HG02798 (cell line): ENCODE measurements around the gene NDUFA11.

ENCODE experiments used
- ATAC-seq: cut with Tn5 transposase; IDR thresholded peaks from one replicate; pipeline ENCODE4 v1.9.1; 2021; ENCODE audit warnings: mild to moderate bottlenecking; ENCODE audit not compliant: unreplicated experiment, poor library complexity

NDUFA11 gene

DNA sequence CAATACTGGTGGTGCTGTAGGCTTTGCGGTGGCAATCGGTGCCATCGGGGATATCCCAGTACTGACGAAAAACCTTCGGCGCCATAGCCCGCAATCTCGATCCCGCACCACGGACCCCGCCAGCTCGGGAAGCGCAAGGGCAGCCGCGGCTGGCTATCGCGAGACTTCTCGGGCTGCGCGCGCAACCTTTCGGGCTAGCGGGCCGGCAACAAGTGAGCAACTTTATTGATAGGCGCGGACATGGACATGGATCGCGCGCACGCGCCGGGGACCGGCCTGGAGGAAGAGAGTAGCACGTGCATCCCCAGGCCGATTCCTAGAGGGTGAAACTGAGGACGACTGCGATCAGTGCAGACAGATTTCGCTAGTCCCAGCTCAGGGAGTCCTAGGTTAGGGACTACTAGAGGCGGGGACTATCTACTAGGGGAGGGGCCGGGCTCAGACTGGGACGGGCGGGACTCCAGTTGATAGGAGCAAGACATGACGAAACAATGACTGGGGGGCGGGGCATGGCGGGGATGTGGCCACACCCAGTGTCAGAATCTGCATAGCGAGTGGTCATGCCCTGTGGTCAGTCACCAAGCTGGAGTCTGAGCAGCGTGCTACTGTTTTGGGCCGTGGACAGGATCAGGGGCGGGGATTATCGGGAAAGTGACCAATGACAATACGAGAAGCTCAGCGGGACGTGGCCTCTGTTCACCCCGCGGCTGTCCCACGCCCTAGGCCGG is at the start of gene NDUFA11:
NDUFA11 (minus strand) TSS at position 167 of the 728 bp plus-strand sequence; CDS start at position 85, 82 bp downstream.
- peak; percentile 41 for ATAC-seq

DNA sequence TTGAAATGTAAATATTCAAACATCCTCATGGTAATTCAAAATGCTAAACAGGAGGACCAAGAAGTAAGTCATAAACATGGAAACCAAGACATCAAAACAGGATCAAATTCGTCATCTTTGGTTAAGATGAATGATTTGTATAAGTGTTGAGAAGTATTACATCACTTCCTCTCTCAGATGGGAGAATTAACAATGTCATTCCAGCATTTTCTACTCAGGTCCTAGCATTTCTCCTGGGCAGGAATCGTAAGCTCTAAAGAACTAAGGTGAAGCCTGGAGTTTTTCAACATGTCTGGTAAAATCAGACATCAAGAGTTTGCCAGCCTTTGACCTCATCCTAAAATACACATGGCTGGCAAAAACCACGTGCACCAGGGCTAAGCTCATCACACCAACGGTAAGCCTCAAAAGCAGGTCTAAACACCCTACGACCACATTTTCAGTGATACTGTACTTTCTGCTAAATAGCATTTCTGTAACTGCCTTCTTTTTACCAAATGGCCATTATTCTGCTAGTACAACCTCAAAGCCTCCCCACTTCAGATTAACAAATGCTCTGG is 49.5 kb upstream of the NDUFA11 start:
- ATAC-seq = no peak

- no peak for ATAC-seq
These were observed 48.8 kb upstream of the NDUFA11 start for GRCh38 chr19:5952193-5953029.

GRCh38 chr19:5951338-5951861 is 47.8 kb upstream of the NDUFA11 start:
- ATAC-seq = no peak

DNA sequence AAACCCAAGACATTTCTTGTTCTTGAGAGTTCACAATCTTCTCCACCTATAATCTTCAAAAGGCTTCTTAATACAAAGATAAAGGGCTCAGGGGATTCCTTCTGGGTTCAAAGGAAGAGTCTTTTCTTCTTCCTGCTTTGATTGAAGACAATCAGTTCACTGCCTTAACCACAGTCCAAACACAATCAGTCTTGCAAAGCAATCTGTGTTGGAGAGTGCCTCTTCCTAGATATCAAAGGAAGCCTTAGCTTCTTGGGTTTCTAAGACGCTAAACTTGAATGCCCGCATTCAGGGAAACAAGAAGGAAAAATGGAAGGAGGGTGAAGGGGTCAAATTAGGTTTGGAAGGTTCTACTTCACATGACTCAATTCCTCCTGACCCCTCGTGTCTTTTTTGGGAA is 47.2 kb upstream of the NDUFA11 start:
- ATAC-seq = no peak

DNA sequence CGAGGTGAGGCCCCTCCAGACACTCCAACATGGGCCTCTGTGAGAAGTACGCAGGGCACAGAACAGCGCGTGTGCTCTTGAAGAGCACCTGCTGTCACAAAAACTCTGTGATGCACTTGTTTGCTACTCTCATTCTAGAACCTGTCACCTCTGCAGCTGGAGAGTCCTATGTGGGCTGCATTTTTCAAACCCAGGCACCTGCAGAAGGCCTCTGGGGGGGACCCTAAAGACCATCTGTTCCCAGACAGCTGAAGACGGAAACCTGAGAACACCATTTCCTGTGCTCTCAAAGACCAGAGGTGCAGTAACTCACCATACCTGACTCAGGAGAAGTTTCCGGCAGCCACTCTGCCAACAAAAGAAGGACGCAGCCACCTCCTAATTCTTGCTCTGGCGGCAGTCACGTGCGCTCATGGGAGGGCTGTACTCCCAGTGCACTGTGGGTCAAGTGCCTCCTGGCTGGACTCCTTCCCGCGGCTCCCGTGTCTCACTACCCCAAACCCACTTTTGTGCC is 46.3 kb upstream of the NDUFA11 start:
- no peak for ATAC-seq

DNA sequence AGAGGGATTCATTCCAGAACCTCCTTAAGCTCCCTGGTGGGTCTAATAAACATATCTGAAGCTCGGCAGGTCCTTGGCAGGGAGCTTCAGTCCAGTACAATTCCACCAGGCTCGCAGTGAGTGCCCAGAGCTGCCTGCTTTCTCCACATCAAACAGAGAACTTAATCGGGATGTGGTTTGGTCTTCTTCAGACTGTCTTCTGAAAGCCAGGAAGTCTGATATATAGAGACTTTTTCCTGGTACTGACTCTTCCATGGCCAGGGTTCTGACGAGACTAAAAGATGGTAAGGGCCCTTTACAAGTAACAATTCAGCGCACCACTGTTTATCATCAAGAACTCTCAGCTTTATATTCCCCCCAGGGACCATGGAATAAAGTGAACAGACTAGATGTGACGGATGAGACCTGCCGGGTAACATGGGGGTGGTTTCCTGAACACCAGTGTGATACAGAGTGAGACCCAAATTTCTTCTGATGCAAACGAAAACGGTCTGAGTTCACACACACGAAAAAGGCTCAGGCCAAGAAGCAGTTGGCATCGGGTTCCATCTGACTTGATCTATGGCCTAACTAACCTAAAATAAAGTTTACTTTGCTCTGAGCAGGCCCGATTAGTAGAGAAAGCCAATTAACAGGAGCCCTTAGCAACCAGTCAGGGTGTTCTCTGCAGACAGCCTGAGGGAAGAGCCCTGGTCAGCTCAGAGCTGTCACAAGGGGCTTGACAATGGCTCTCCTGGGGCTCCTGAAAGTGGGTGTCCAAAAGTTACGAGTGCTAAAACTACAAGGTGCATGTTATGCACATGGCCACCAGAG is 45.4 kb upstream of the NDUFA11 start:
- no peak for ATAC-seq

DNA sequence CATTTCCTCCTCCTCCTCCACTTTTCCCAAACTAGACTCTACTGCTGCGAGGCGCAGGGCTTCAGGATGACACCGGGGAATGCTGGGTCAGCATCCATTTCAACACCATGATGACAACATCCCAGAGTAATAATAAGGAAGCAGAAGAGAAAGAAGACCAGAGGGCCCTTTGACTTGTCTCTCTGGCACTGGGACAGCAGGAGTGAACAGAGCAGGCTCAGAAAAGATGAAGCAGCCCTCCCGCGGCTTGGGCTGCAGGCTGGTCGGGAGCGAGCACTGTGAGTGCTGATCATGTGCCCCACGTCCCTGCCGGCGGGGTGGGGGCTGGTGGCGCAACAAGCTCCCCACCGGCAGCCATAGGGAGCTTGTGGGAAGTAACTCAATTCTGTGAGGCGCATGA is 43.8 kb upstream of the NDUFA11 start:
- ATAC-seq = no peak

DNA sequence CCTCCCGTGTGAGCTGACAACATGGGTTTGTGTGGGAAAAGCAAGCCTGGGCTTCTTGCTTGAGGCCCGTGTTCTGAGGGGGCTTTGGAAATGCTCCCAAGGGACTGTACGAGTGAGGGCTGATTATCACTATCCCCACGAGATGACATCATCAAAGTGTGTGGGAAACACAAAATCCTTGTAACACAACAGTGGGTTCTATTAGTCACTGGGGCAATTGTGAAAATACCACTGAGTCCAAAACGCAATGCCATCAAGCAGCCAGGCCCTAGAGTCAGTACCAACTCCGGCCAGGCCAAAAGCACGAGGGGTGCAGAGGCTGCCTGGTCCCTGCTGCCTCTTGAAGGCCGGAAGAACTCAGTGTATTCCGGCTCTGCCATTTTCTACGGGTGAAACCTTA is 40.0 kb upstream of the NDUFA11 start:
- ATAC-seq = no peak

GRCh38 chr19:5943045-5943444 is 39.5 kb upstream of the NDUFA11 start:
- ATAC-seq = no peak

DNA sequence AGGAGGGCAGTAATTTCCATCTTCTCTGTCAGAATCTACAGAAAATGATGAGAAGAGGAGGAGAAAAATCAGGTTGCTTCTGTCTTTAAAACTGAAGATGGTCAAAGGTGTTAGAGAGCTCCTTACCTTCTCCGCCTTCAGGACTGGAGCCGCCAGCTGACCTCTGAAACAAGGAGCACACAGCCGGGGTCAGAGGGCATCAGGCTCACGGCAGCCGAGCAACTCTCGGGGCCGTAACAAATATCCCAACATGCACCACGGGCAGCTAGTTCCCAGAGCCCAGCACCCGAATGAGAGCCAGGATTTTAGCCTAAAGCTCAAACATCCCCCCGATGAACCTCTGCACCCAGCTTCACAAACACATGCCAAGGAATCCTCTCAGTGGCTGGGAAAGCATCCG is 38.1 kb upstream of the NDUFA11 start:
- ATAC-seq = no peak

- no peak for ATAC-seq
These were observed 36.9 kb upstream of the NDUFA11 start for GRCh38 chr19:5940260-5941208.

DNA sequence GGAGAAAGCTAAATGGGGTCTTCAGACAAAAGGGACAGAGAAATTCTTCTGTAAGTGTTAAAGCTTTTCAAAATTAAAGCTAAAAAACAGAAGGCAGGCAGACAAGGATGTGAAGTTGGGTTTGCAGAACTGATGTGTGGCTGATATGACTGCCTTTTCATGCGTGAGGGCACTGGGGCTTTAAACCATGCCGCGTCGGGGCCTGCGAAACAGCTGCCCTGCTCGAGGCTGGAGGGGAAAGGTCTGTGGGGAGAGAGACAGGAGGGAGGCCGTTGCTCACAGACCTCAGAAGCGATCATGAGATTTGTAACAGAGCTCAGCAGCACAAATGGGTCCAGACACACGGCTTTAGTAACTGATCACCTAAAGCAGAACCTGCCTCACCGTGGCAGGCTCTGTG is 34.0 kb upstream of the NDUFA11 start:
- no peak for ATAC-seq

GRCh38 chr19:5936292-5936592 is 32.7 kb upstream of the NDUFA11 start:
- no peak for ATAC-seq

DNA sequence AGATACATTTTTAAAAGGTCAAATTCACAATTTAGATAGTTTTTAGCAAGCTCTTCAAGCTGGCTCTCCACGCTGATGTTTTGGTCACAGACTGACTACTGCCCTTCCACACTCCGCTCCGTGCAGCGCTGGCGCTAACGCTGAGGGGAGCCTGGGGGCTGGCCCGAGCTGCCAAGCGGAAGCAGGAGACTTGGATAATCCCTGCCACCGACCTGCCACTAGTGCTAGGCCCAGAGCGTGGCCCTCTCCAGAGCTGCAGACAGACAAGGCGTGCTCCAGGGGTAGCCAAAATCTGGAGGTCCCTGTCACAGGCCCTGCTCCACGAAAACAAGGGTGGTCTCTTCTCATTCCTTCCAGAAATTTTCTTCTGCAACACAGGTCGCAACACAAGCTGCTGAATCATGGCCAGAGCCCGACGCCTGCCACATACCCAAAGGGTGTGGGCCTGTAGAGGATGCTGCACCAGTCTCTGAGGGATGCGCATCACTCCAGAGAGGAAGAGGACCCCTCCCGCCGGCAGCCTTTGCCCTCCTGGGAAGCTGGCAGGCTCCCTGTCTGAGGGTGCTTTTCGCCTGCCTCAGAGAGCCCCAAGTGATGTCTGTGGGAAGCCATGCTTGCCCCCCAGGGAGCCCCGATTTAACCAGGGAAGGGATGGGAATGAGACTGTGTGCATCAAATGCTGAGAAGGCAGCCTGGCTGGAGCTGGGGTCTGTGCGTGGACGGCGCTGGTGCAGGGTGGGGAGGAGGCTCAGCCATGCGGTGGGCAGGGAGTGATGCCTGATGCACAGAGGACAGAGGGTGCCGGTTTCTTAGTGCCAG is 32.1 kb upstream of the NDUFA11 start:
- no peak for ATAC-seq

DNA sequence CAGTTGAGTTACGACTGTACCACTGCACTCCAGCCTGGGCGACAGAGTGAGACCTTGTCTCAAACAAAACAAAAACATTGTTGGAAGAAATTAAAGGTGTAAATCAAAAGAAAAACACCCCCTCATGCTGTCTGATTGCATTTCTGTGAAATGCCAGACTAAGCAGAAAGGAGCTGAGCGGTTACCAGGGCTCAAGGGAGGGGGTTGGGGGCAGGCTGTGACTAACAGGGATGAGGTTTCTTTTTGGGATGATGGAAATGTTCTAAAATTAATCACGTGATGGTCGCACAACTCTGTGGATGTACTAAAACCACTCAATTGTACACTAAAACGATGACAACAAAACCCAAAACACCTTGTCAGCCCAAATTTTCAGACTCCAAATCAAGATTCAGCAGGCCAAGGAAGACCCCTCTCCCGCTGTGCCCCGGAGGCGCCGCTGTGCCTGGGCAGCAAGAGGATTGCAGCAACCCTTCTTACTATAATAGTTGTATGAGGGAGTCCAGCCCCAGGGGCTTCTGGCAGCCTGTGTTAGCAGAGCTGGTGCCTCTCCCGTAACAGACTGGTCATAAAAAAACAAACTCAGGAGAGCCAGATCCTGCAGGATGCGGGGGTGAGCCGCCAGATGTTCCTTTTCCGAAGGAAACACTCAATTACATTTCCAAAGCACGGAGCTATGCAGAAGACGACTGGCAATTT is 31.3 kb upstream of the NDUFA11 start:
- no peak for ATAC-seq

DNA sequence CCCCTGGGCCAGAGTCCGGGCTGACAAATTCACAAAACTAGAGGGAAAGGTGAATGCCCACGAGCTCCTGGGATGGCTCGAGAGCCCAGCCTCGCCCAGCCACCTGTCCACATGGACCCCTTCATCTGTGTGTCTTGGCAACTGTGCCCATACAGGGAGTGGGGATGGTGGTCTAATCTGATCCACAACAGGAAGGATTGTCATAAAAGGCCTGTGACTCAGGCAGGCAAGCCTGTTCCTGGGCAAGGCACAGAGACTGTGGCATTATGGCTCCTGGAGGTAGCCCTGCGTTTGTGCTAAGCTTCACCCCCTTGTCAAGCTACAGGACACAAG is 30.4 kb upstream of the NDUFA11 start:
- ATAC-seq = no peak
